GM12801 (cell line): ENCODE measurements around the gene ULBP2.

Experiments
- CTCF ChIP-seq: IDR thresholded peaks from one replicate; pipeline ENCODE4 v1.5.1; 2011; ENCODE audit warnings: control low read depth; ENCODE audit not compliant: insufficient read length; ENCODE audit errors: extremely low read depth

ULBP2 gene

GRCh38 chr6:149941583-149942460 is at the start of gene ULBP2:
Gene ULBP2 (plus strand): TSS chr6:149942014. CDS start chr6:149942073, 59 bp downstream.
- TF ChIP-seq CTCF = no peak

- no peak for TF ChIP-seq CTCF
These were observed 46.7 kb upstream of the ULBP2 start for GRCh38 chr6:149895048-149895590.

GRCh38 chr6:149895833-149896271 is 46.0 kb upstream of the ULBP2 start:
- no peak for TF ChIP-seq CTCF

GRCh38 chr6:149896491-149896890 is 45.3 kb upstream of the ULBP2 start:
- TF ChIP-seq CTCF = no peak

- no peak for TF ChIP-seq CTCF
These were observed 44.7 kb upstream of the ULBP2 start for GRCh38 chr6:149897015-149897697.

GRCh38 chr6:149897855-149898744 is 43.7 kb upstream of the ULBP2 start, which contains the start of gene RAET1E:
Gene RAET1E (minus strand): TSS chr6:149898113. CDS start chr6:149890901, 7,212 bp downstream.
- TF ChIP-seq CTCF = no peak
